HEK293T (cell line): ENCODE data around the gene DCAF17.

ENCODE experiments used
- BHLHE40 ChIP-seq: fragments of 450-650 bp; IDR thresholded peaks from 2 replicates; pipeline ENCODE4 v1.6.1; 2016; ENCODE audit warnings: mild to moderate bottlenecking, moderate library complexity, borderline replicate concordance
- NFRKB ChIP-seq: fragments of 450-650 bp; IDR thresholded peaks from 2 replicates; pipeline ENCODE4 v1.6.1; 2016; ENCODE audit warnings: mild to moderate bottlenecking, moderate library complexity
- SP1 ChIP-seq: fragments of 450-650 bp; IDR thresholded peaks from 2 replicates; pipeline ENCODE4 v1.6.1; 2017
- ZNF384 ChIP-seq: fragments of 450-650 bp; IDR thresholded peaks from 2 replicates; pipeline ENCODE4 v1.6.1; 2016

GRCh38 chr2:171530378-171530777 is 96.4 kb downstream of the DCAF17 start:
- TF ChIP-seq BHLHE40 (no peak), NFRKB (no peak), ZNF384 (no peak), SP1 (no peak)
